Spleen (tissue), 11 donors: ENCODE results near the gene CISTR. TPM values are rescaled to one million over a fixed set of nuclear protein-coding genes. Genes with fewer than 3 reads are reported as not detected.

Experiments used
- DNase-seq: peaks from one replicate; pipeline ENCODE4 v3.0.0-alpha.2; 2020
- H3K27ac ChIP-seq, 8 donors: fragments of 200-600 bp; sonication (generic) in 7 of 8; 1 replicate in 4 of 8; 2 replicates in 4 of 8; pipeline versions ENCODE4 v1.5.0 to v1.8.0; 2016 to 2021; ENCODE audit warnings: inconsistent platforms in 4 of 8, mild to moderate bottlenecking in 4 of 8, moderate library complexity in 1 of 8
- H3K27me3 ChIP-seq, 7 donors: fragments of 200-600 bp; sonication (generic) in 6 of 7; replicated peaks in 1 of 7; 1 replicate in 4 of 7; 2 replicates in 3 of 7; pipeline versions ENCODE4 v1.5.0 to v1.8.0; 2016 to 2021; ENCODE audit warnings: inconsistent platforms in 3 of 7, mild to moderate bottlenecking in 1 of 7
- H3K36me3 ChIP-seq, 6 donors: fragments of 200-600 bp; sonication (generic) in 5 of 6; 1 replicate in 4 of 6; 2 replicates in 2 of 6; pipeline versions ENCODE4 v1.5.0 to v1.8.0; 2016 to 2021; ENCODE audit warnings: inconsistent platforms in 2 of 6
- H3K4me1 ChIP-seq, 6 donors: fragments of 200-600 bp; sonication (generic) in 5 of 6; 1 replicate in 3 of 6; 2 replicates in 3 of 6; pipeline versions ENCODE4 v1.5.0 to v1.8.0; 2016 to 2021; ENCODE audit warnings: inconsistent platforms in 3 of 6
- H3K4me3 ChIP-seq, 8 donors: fragments of 200-600 bp; sonication (generic) in 7 of 8; 1 replicate in 4 of 8; 2 replicates in 4 of 8; pipeline versions ENCODE4 v1.5.0 to v1.8.0; 2016 to 2021; ENCODE audit warnings: inconsistent platforms in 4 of 8, mild to moderate bottlenecking in 4 of 8, moderate library complexity in 2 of 8
- H3K9me3 ChIP-seq, 8 donors: fragments of 200-600 bp; sonication (generic) in 7 of 8; 1 replicate in 4 of 8; 2 replicates in 4 of 8; pipeline versions ENCODE4 v1.5.0 to v1.8.0; 2016 to 2021; ENCODE audit warnings: inconsistent platforms in 4 of 8
- POLR2A ChIP-seq, 3 donors: fragments of 450-650 bp; IDR thresholded peaks; one replicate each; pipeline ENCODE4 v1.5.1; 2017; ENCODE audit warnings: antibody characterized with exemption in 3 of 3, mild to moderate bottlenecking in 1 of 3
- POLR2AphosphoS5 ChIP-seq, 3 donors: sonication (generic); formaldehyde crosslinking; IDR thresholded peaks; one replicate each; pipeline ENCODE4 v1.5.1; 2017; ENCODE audit warnings: antibody characterized with exemption in 3 of 3
- WGBS, 5 donors: extraction: QIAGEN DNeasy Blood & Tissue Kit in 3 of 5; methylation state at CpG; one replicate each; pipeline versions ENCODE4 v1.1.5 to v1.1.7; 2013 to 2018; 5-methylcytosine and 5-hydroxymethylcytosine counted together
- intact Hi-C: fragments of 100-400 bp; cut with DNase I; formaldehyde crosslinking; loops from one replicate; pipeline ENCODE4 v1.15.0; 2023; ENCODE audit warnings: low total_unique reads
- polyA plus RNA-seq, 3 donors: library from polyadenylated mRNA; stranded (reverse); fragments of 200-250 nt; gene quantifications; one replicate each; pipeline ENCODE4 v1.2.1, GENCODE V29; 2013
- total RNA-seq, 7 donors: library from RNA; depleted of rRNA in 3 of 7; stranded (reverse); fragments of >200 nt in 3 of 7; fragmentation: NEBNext Ultra II Directional in 4 of 7; extraction: Animal tissue kit (Norgen Biotek cat#: 25700) in 4 of 7; gene quantifications; one replicate each; pipeline versions ENCODE4 v1.1.0 to v1.2.1, GENCODE V29; 2016 to 2021
- TF ChIP-seq, protein P1 (sequence below), 11 experiments: fragments of 200-600 bp in 7 of 11; fragments of 450-650 bp in 4 of 11; sonication (generic) in 4 of 11; IDR thresholded peaks in 8 of 11; conservative IDR thresholded peaks in 3 of 11; 1 replicate in 7 of 11; 2 replicates in 4 of 11; pipeline versions ENCODE4 v1.4.0 to v1.8.0; 2016 to 2021; ENCODE audit warnings: antibody characterized with exemption in 11 of 11, inconsistent platforms in 4 of 11, mild to moderate bottlenecking in 1 of 11
- donor health status: healthy with polysubstance abuse.
- donor health status: DM: no; HTN: no; CAD: no; lungs with moderate emphysema.
- donor health status: DM: no; HTN: no; CAD: no.
- donor health status: Bipolar disorder and iron deficiency.
- donor health status: healthy.
- donor health status: DM: no; HTN: no; CAD: no.
- donor health status: DM: yes; HTN: yes; CAD: no.

The CISTR gene
- total and polyA plus RNA-seq, 10 donors = 0.20 TPM; not detected in 9

DNA sequence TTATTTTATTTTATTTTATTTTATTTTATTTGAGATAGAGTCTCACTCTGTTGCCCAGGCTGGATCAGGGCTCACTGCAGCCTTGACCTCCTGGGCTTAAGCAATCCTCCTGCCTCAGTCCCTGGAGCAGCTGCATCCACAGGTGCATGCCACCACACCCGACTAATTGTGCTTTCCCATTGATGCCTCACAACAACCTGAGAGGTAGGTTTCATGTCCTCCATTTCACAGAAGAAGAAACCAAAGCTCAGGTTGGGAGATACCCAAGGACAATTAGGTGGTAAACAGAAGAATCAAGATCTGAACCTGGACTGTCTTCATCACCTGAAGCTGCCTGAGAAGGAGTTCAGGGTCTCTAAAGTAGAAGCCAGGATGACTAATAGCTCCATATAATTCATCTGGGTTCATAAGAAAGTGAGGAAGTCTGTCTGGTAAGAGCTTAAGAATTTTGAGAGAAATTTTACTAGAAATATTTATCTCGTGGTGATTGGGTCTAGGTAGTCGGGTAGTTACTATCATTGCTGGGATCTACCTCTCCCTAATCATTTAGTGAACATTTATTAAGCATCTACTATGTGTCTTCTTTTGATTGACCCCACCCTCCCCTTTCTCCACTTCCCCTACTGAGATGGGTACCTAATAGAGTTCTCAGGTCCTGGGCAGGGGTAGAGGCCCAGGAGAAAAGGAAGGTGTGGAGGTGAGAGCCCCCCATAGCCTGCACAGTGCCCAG, 52.7 kb downstream of the CISTR start:
- TF ChIP-seq POLR2AphosphoS5 (IDR thresholded peaks at IDR 0.05) (no peak), POLR2A (IDR thresholded peaks at IDR 0.05) (no peak)
- TF ChIP-seq, protein P1, sequence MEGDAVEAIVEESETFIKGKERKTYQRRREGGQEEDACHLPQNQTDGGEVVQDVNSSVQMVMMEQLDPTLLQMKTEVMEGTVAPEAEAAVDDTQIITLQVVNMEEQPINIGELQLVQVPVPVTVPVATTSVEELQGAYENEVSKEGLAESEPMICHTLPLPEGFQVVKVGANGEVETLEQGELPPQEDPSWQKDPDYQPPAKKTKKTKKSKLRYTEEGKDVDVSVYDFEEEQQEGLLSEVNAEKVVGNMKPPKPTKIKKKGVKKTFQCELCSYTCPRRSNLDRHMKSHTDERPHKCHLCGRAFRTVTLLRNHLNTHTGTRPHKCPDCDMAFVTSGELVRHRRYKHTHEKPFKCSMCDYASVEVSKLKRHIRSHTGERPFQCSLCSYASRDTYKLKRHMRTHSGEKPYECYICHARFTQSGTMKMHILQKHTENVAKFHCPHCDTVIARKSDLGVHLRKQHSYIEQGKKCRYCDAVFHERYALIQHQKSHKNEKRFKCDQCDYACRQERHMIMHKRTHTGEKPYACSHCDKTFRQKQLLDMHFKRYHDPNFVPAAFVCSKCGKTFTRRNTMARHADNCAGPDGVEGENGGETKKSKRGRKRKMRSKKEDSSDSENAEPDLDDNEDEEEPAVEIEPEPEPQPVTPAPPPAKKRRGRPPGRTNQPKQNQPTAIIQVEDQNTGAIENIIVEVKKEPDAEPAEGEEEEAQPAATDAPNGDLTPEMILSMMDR (IDR thresholded peaks at IDR 0.05 in 8 of 11, conservative IDR thresholded peaks at IDR 0.05 in 3 of 11) = no peak
- intact Hi-C loops = no loop called here
- Histone ChIP-seq H3K4me3 (no peak overlapping the region), H3K27me3 (peaks cover 3 to 100% (median 71%) of the 10 kb centered on the region in 7 donors), H3K4me1 (peaks cover 11 to 32% (median 27%) of the 10 kb centered on the region in 6 donors), H3K27ac (no peak overlapping the region), H3K9me3 (no peaks in the 10 kb centered on the region), H3K36me3 (no peaks in the 10 kb centered on the region)
- 57 to 77% (median 66%) methylated on average over 3 of the region's 3 CpGs for whole genome bisulfite sequencing, 5 donors
- no peak for DNase-seq

DNA sequence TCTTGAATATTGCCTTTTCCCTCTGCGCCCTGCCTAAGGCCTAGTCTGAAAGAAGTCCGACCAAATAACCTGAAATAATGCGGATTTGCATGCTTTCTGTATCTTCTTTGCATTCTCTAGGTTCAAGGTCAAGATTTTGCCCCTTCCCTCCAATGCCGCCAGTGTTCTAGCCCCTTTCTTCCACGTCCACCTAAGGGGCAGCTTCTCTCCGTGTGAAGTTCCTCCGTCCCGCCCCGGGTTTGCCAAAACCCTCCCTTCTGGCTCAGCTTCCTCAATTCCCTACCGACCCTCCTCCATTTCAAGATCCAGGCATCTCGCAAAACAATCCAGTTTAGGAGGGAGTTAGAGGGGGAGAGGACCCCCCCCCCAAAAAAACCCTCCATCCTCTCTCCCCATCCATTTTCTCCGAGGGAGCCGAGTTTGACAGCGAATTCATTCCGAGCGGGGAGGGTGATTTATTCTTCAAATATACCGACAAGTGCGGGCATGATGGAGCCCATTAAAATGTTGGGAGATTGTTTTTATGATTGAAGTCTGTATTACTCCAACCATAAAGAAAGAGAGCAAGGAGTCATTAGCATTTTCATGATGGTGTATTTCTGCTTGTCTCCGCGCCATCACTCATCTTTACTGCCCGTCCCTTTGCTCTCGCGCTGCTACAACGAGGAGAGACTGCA, 55.0 kb downstream of the CISTR start:
- Histone ChIP-seq H3K27ac (no peak overlapping the region), H3K4me3 (peak overlapping the region in 5 of 8 donors; percentile 25 to 63 (median 30)), H3K36me3 (no peaks in the 10 kb centered on the region), H3K4me1 (peaks cover 11 to 30% (median 27%) of the 10 kb centered on the region in 6 donors), H3K27me3 (peaks cover 3 to 100% (median 71%) of the 10 kb centered on the region in 7 donors), H3K9me3 (no peaks in the 10 kb centered on the region)
- DNase-seq = no peak
- TF ChIP-seq, protein P1 (IDR thresholded peaks at IDR 0.05 in 8 of 11, conservative IDR thresholded peaks at IDR 0.05 in 3 of 11) = no peak
- no peak for TF ChIP-seq POLR2AphosphoS5 (IDR thresholded peaks at IDR 0.05)
- TF ChIP-seq POLR2A (IDR thresholded peaks at IDR 0.05) = no peak
- intact Hi-C loops = no loop called here
- 10 to 16% (median 13%) methylated on average over 24 of the region's 24 CpGs for WGBS, 5 donors

Other genes with a start within 250 kb of the CISTR start
- gene NPFF, start 244.5 kb downstream of the CISTR start, total RNA-seq = not detected
- 1 to 10 TPM in 2 of 3 donors, under 1 TPM in 1; 0.49 to 2.0 (median 1.3) TPM for gene NPFF, start 244.5 kb downstream of the CISTR start, polyA plus RNA-seq
- gene ATF7, start 125.6 kb downstream of the CISTR start, total RNA-seq = 10 to 100 TPM; 30.0 to 52.8 (median 47.6) TPM
- 10 to 100 TPM in 1 of 3 donors, 1 to 10 TPM in 2; 6.5 to 12.1 (median 8.5) TPM for gene ATF7, start 125.6 kb downstream of the CISTR start, polyA plus RNA-seq
- 100 to 1,000 TPM; 231 to 323 (median 282) TPM for gene ATP5MC2, start 75.9 kb downstream of the CISTR start, total RNA-seq
- 100 to 1,000 TPM; 467 to 526 (median 515) TPM for gene ATP5MC2, start 75.9 kb downstream of the CISTR start, polyA plus RNA-seq
- gene CALCOCO1, start 24.5 kb downstream of the CISTR start, total RNA-seq = 100 to 1,000 TPM in 6 of 7 donors, 10 to 100 TPM in 1; 93.5 to 186 (median 134) TPM
- gene CALCOCO1, start 24.5 kb downstream of the CISTR start, polyA plus RNA-seq = 10 to 100 TPM; 31.0 to 55.6 (median 37.2) TPM
- gene HOXC13, start 186.9 kb upstream of the CISTR start, total RNA-seq = not detected
- gene HOXC13, start 186.9 kb upstream of the CISTR start, polyA plus RNA-seq = not detected
- gene HOXC12, start 202.9 kb upstream of the CISTR start, total RNA-seq = not detected
- not detected for gene HOXC12, start 202.9 kb upstream of the CISTR start, polyA plus RNA-seq
- not detected for gene HOXC11, start 221.1 kb upstream of the CISTR start, total RNA-seq
- gene HOXC11, start 221.1 kb upstream of the CISTR start, polyA plus RNA-seq = not detected
- gene HOTAIR, start 223.0 kb upstream of the CISTR start, total RNA-seq = not detected
- not detected for gene HOTAIR, start 223.0 kb upstream of the CISTR start, polyA plus RNA-seq
- gene HOXC10, start 233.2 kb upstream of the CISTR start, total RNA-seq = not detected
- not detected for gene HOXC10, start 233.2 kb upstream of the CISTR start, polyA plus RNA-seq
- gene HOXC9, start 248.2 kb upstream of the CISTR start, total RNA-seq = not detected
- under 1 TPM in 1 of 3 donors, not detected in 2; 0.05 TPM for gene HOXC9, start 248.2 kb upstream of the CISTR start, polyA plus RNA-seq